ENCODE measurements around the gene ZNF831. TPM values are rescaled to one million over a fixed set of nuclear protein-coding genes. Genes with fewer than 3 reads are reported as not detected.

Gene ZNF831
- total RNA-seq, 2 experiments from 2014 or later: 7.9 to 10.2 TPM

GRCh38 chr20:59165891-59166709, 2.5 kb downstream of the ZNF831 start:
- no peaks in the 10 kb centered on the region for H3K27me3 Mint-ChIP-seq
- ATAC-seq: peak; percentile 45
- H3K4me3 Mint-ChIP-seq: peak overlapping the region; percentile 83
- DNase-seq: peak; percentile 66
- H3K36me3 Mint-ChIP-seq: peaks cover 24% of the 10 kb centered on the region
- H3K27ac Mint-ChIP-seq: peak overlapping the region; percentile 98
- CTCF ChIA-PET: interaction anchor here (1.9 to 3.1 kb wide), 6 partner anchors 8 to 78 kb away, joined by 4 to 16 read pairs (median 12); no protein-coding TSS in a partner anchor
- H3K4me1 Mint-ChIP-seq: peaks cover 72% of the 10 kb centered on the region
- peaks cover 10% of the 10 kb centered on the region for H3K9me3 Mint-ChIP-seq (ENCODE audit: low read depth)

GRCh38 chr20:59170406-59171349, 7.1 kb downstream of the ZNF831 start:
- no peak overlapping the region for H3K4me3 Mint-ChIP-seq

GRCh38 chr20:59171986-59172385, 8.4 kb downstream of the ZNF831 start:
- H3K36me3 Mint-ChIP-seq: peaks cover 49% of the 10 kb centered on the region
- H3K4me1 Mint-ChIP-seq: peaks cover 77% of the 10 kb centered on the region
- no peak overlapping the region for H3K4me3 Mint-ChIP-seq
- no peak for ATAC-seq
- H3K9me3 Mint-ChIP-seq (ENCODE audit: low read depth): peaks cover 10% of the 10 kb centered on the region
- peak; percentile 33 for DNase-seq
- no peaks in the 10 kb centered on the region for H3K27me3 Mint-ChIP-seq
- no peak overlapping the region for H3K27ac Mint-ChIP-seq
- CTCF ChIA-PET: interaction anchor here (1.5 kb wide), 1 partner anchor 26 kb away, joined by 3 read pairs; no protein-coding TSS in a partner anchor

More at GRCh38 chr20:59170406-59171349, 7.1 kb downstream of the ZNF831 start:
- H3K36me3 Mint-ChIP-seq: peaks cover 42% of the 10 kb centered on the region
- DNase-seq (peak; percentile 37), ATAC-seq (no peak)
- peaks cover 10% of the 10 kb centered on the region for H3K9me3 Mint-ChIP-seq (ENCODE audit: low read depth)
- CTCF ChIA-PET: interaction anchor here (0.9 to 1.3 kb wide), 2 partner anchors 11 to 25 kb away, joined by 4 read pairs; no protein-coding TSS in a partner anchor
- H3K27me3 Mint-ChIP-seq: no peaks in the 10 kb centered on the region
- H3K27ac Mint-ChIP-seq: no peak overlapping the region
- peaks cover 74% of the 10 kb centered on the region for H3K4me1 Mint-ChIP-seq

- peaks cover 54% of the 10 kb centered on the region for H3K36me3 Mint-ChIP-seq
- no peak for ATAC-seq
- DNase-seq: peak; percentile 38
- peaks cover 80% of the 10 kb centered on the region for H3K4me1 Mint-ChIP-seq
- no peaks in the 10 kb centered on the region for H3K27me3 Mint-ChIP-seq
- CTCF ChIA-PET: interaction anchor here (3.9 kb wide), 1 partner anchor 9 kb away, joined by 15 read pairs; the partner anchor contains the start of gene ZNF831
- H3K27ac Mint-ChIP-seq: no peak overlapping the region
- H3K4me3 Mint-ChIP-seq: no peak overlapping the region
- H3K9me3 Mint-ChIP-seq (ENCODE audit: low read depth): peaks cover 8% of the 10 kb centered on the region
Measured at GRCh38 chr20:59173938-59174491, 10.4 kb downstream of the ZNF831 start.

GRCh38 chr20:59175002-59175401, 11.4 kb downstream of the ZNF831 start:
- Mint-ChIP-seq H3K36me3 (peaks cover 48% of the 10 kb centered on the region), H3K4me3 (no peak overlapping the region), H3K9me3 (ENCODE audit: low read depth) (peaks cover 2% of the 10 kb centered on the region), H3K27ac (no peak overlapping the region), H3K27me3 (no peaks in the 10 kb centered on the region), H3K4me1 (peaks cover 79% of the 10 kb centered on the region)
- DNase-seq (no peak), ATAC-seq (no peak)
- CTCF ChIA-PET: interaction anchor here (0.9 to 3.9 kb wide), 3 partner anchors 10 to 87 kb away, joined by 3 to 15 read pairs (median 4); partner anchors contain the start of gene ZNF831

GRCh38 chr20:59175861-59176260, 12.2 kb downstream of the ZNF831 start:
- no peak overlapping the region for H3K4me3 Mint-ChIP-seq
- no peak overlapping the region for H3K27ac Mint-ChIP-seq
- H3K4me1 Mint-ChIP-seq: peaks cover 71% of the 10 kb centered on the region
- no peak for ATAC-seq
- peaks cover 45% of the 10 kb centered on the region for H3K36me3 Mint-ChIP-seq
- DNase-seq: peak; percentile 16
- H3K27me3 Mint-ChIP-seq: no peaks in the 10 kb centered on the region
- H3K9me3 Mint-ChIP-seq (ENCODE audit: low read depth): no peaks in the 10 kb centered on the region
- CTCF ChIA-PET: interaction anchor here (1.4 to 3.9 kb wide), 2 partner anchors 11 to 32 kb away, joined by 3 to 15 read pairs; partner anchors contain the start of gene ZNF831

GRCh38 chr20:59176812-59177211, 13.2 kb downstream of the ZNF831 start:
- DNase-seq: peak; percentile 30

GRCh38 chr20:59177266-59178250, 13.9 kb downstream of the ZNF831 start:
- Mint-ChIP-seq H3K27me3 (no peaks in the 10 kb centered on the region), H3K9me3 (ENCODE audit: low read depth) (no peaks in the 10 kb centered on the region), H3K36me3 (peaks cover 51% of the 10 kb centered on the region), H3K27ac (peak overlapping the region; percentile 84), H3K4me3 (peak overlapping the region; percentile 58), H3K4me1 (peaks cover 73% of the 10 kb centered on the region)
- peak; percentile 91 for ATAC-seq
- peak; percentile 78 for DNase-seq
- CTCF ChIA-PET: interaction anchor here (0.8 to 2.0 kb wide), 7 partner anchors 11 to 227 kb away, joined by 3 to 10 read pairs (median 4); partner anchors contain the start of gene ATP5F1E

More at GRCh38 chr20:59176812-59177211, 13.2 kb downstream of the ZNF831 start:
- peaks cover 73% of the 10 kb centered on the region for H3K4me1 Mint-ChIP-seq
- ATAC-seq: no peak
- H3K36me3 Mint-ChIP-seq: peaks cover 52% of the 10 kb centered on the region
- no peak overlapping the region for H3K4me3 Mint-ChIP-seq
- H3K27me3 Mint-ChIP-seq: no peaks in the 10 kb centered on the region
- CTCF ChIA-PET: interaction anchor here (1.3 to 1.5 kb wide), 3 partner anchors 10 to 145 kb away, joined by 3 to 9 read pairs (median 4); partner anchors contain the start of gene ATP5F1E
- no peaks in the 10 kb centered on the region for H3K9me3 Mint-ChIP-seq (ENCODE audit: low read depth)
- no peak overlapping the region for H3K27ac Mint-ChIP-seq

- Mint-ChIP-seq H3K27me3 (no peaks in the 10 kb centered on the region), H3K4me3 (no peak overlapping the region), H3K4me1 (peaks cover 71% of the 10 kb centered on the region), H3K36me3 (peaks cover 56% of the 10 kb centered on the region), H3K9me3 (ENCODE audit: low read depth) (no peaks in the 10 kb centered on the region), H3K27ac (peak overlapping the region; percentile 84)
- DNase-seq (peak; percentile 23), ATAC-seq (no peak)
- CTCF ChIA-PET: interaction anchor here (1.4 to 2.0 kb wide), 2 partner anchors 10 to 28 kb away, joined by 3 to 7 read pairs; no protein-coding TSS in a partner anchor
Measured at GRCh38 chr20:59178983-59179595, 15.5 kb downstream of the ZNF831 start.

GRCh38 chr20:59179988-59180387, 16.4 kb downstream of the ZNF831 start:
- CTCF ChIA-PET: no interaction called here
- Mint-ChIP-seq H3K27me3 (no peaks in the 10 kb centered on the region), H3K4me1 (peaks cover 71% of the 10 kb centered on the region), H3K27ac (no peak overlapping the region), H3K9me3 (ENCODE audit: low read depth) (no peaks in the 10 kb centered on the region), H3K36me3 (peaks cover 54% of the 10 kb centered on the region), H3K4me3 (no peak overlapping the region)
- no peak for DNase-seq
- no peak for ATAC-seq

- Mint-ChIP-seq H3K4me1 (peaks cover 55% of the 10 kb centered on the region), H3K36me3 (peaks cover 44% of the 10 kb centered on the region), H3K4me3 (no peak overlapping the region), H3K9me3 (ENCODE audit: low read depth) (no peaks in the 10 kb centered on the region), H3K27me3 (no peaks in the 10 kb centered on the region), H3K27ac (no peak overlapping the region)
- peak; percentile 34 for DNase-seq
- CTCF ChIA-PET: interaction anchor here (0.9 to 1.2 kb wide), 5 partner anchors 12 to 97 kb away, joined by 3 to 6 read pairs (median 4); no protein-coding TSS in a partner anchor
- ATAC-seq: no peak
Measured at GRCh38 chr20:59181936-59182335, 18.3 kb downstream of the ZNF831 start.

Data from activated CD8-positive, alpha-beta memory T cell treated with anti-CD3 and anti-CD28 coated beads, Interleukin-2, amount 10 ng/mL, durations not matched to agents 7 days and 5 days (primary cell).